BLaER1 (cell line): Measurements from ENCODE around the gene NT5DC2.

Experiments used
- H3K27ac ChIP-seq: shearing (Covaris generic); formaldehyde crosslinking; 2 replicates; pipeline ENCODE4 v1.8.1; 2022
- H3K27me3 ChIP-seq: shearing (Covaris generic); formaldehyde crosslinking; 2 replicates; pipeline ENCODE4 v1.8.1; 2022
- H3K36me3 ChIP-seq: shearing (Covaris generic); formaldehyde crosslinking; 2 replicates; pipeline ENCODE4 v1.8.1; 2022
- H3K4me1 ChIP-seq: shearing (Covaris generic); formaldehyde crosslinking; 2 replicates; pipeline ENCODE4 v1.8.1; 2022
- H3K4me2 ChIP-seq: shearing (Covaris generic); formaldehyde crosslinking; 2 replicates; pipeline ENCODE4 v1.8.1; 2022
- H3K4me3 ChIP-seq: shearing (Covaris generic); formaldehyde crosslinking; 2 replicates; pipeline ENCODE4 v1.8.1; 2022
- H3K9ac ChIP-seq: shearing (Covaris generic); formaldehyde crosslinking; 2 replicates; pipeline ENCODE4 v1.8.1; 2022
- H3K9me3 ChIP-seq: shearing (Covaris generic); formaldehyde crosslinking; 2 replicates; pipeline ENCODE4 v1.8.1; 2022
- H4K20me1 ChIP-seq: shearing (Covaris generic); formaldehyde crosslinking; 2 replicates; pipeline ENCODE4 v1.8.1; 2022
- Cebpa-rat ChIP-seq: shearing (Covaris generic); IDR thresholded peaks from 2 replicates; pipeline ENCODE4 v1.8.1; 2022

The NT5DC2 gene

GRCh38 chr3:52520716-52521487, 12.8 kb downstream of the NT5DC2 start:
- Histone ChIP-seq H4K20me1 (peaks cover 14% of the 10 kb centered on the region; the same call in 1 of the 2 replicates), H3K9me3 (no peaks in the 10 kb centered on the region), H3K27ac (no peak overlapping the region), H3K4me3 (no peak overlapping the region), H3K9ac (no peak overlapping the region), H3K4me1 (no peaks in the 10 kb centered on the region), H3K36me3 (peaks cover 41% of the 10 kb centered on the region), H3K4me2 (no peak overlapping the region), H3K27me3 (no peaks in the 10 kb centered on the region)
- no peak for TF ChIP-seq Cebpa-rat

- TF ChIP-seq Cebpa-rat: no peak
- H3K27me3 ChIP-seq: no peaks in the 10 kb centered on the region
- no peak overlapping the region for H3K4me2 ChIP-seq
- H3K9me3 ChIP-seq: no peaks in the 10 kb centered on the region
- no peak overlapping the region for H3K27ac ChIP-seq
- no peaks in the 10 kb centered on the region for H3K4me1 ChIP-seq
- H3K9ac ChIP-seq: no peak overlapping the region
- peaks cover 14% of the 10 kb centered on the region; the same call in 1 of the 2 replicates for H4K20me1 ChIP-seq
- peaks cover 34% of the 10 kb centered on the region for H3K36me3 ChIP-seq
- no peak overlapping the region for H3K4me3 ChIP-seq
Observed at GRCh38 chr3:52520141-52520667, 13.5 kb downstream of the NT5DC2 start.

- H3K4me1 ChIP-seq: no peaks in the 10 kb centered on the region
- H3K9me3 ChIP-seq: no peaks in the 10 kb centered on the region
- H3K27ac ChIP-seq: no peak overlapping the region
- H3K9ac ChIP-seq: no peak overlapping the region
- no peak overlapping the region for H3K4me2 ChIP-seq
- no peak for TF ChIP-seq Cebpa-rat
- H3K4me3 ChIP-seq: no peak overlapping the region
- H3K27me3 ChIP-seq: no peaks in the 10 kb centered on the region
- H3K36me3 ChIP-seq: peaks cover 29% of the 10 kb centered on the region
- peaks cover 12% of the 10 kb centered on the region; the same call in 1 of the 2 replicates for H4K20me1 ChIP-seq
Observed at GRCh38 chr3:52519445-52520140, 14.1 kb downstream of the NT5DC2 start.

GRCh38 chr3:52518723-52519444, 14.8 kb downstream of the NT5DC2 start:
- Histone ChIP-seq H3K27ac (no peak overlapping the region), H3K36me3 (peaks cover 22% of the 10 kb centered on the region), H4K20me1 (peaks cover 7% of the 10 kb centered on the region; the same call in 1 of the 2 replicates), H3K27me3 (no peaks in the 10 kb centered on the region), H3K9ac (no peak overlapping the region), H3K9me3 (no peaks in the 10 kb centered on the region), H3K4me1 (no peaks in the 10 kb centered on the region), H3K4me3 (no peak overlapping the region), H3K4me2 (no peak overlapping the region)
- no peak for TF ChIP-seq Cebpa-rat

GRCh38 chr3:52517796-52518722, 15.6 kb downstream of the NT5DC2 start:
- Histone ChIP-seq H3K4me3 (no peak overlapping the region), H3K4me2 (no peak overlapping the region), H3K27me3 (no peaks in the 10 kb centered on the region), H3K4me1 (no peaks in the 10 kb centered on the region), H3K27ac (no peak overlapping the region), H3K36me3 (peaks cover 14% of the 10 kb centered on the region), H4K20me1 (no peaks in the 10 kb centered on the region), H3K9me3 (no peaks in the 10 kb centered on the region), H3K9ac (no peak overlapping the region)
- no peak for TF ChIP-seq Cebpa-rat

- TF ChIP-seq Cebpa-rat: no peak
- no peak overlapping the region for H3K27ac ChIP-seq
- no peak overlapping the region for H3K4me2 ChIP-seq
- no peaks in the 10 kb centered on the region for H3K27me3 ChIP-seq
- no peaks in the 10 kb centered on the region for H3K9me3 ChIP-seq
- no peak overlapping the region for H3K4me3 ChIP-seq
- H3K9ac ChIP-seq: no peak overlapping the region
- no peaks in the 10 kb centered on the region; the same call in 1 of the 2 replicates for H3K36me3 ChIP-seq
- H4K20me1 ChIP-seq: no peaks in the 10 kb centered on the region
- no peaks in the 10 kb centered on the region for H3K4me1 ChIP-seq
Observed at GRCh38 chr3:52516509-52517195, 17.0 kb downstream of the NT5DC2 start.

- Histone ChIP-seq H3K4me3 (no peak overlapping the region), H3K4me2 (no peak overlapping the region), H3K36me3 (no peaks in the 10 kb centered on the region), H3K9ac (no peak overlapping the region), H4K20me1 (no peaks in the 10 kb centered on the region), H3K27me3 (no peaks in the 10 kb centered on the region), H3K27ac (no peak overlapping the region), H3K9me3 (no peaks in the 10 kb centered on the region), H3K4me1 (no peaks in the 10 kb centered on the region)
- no peak for TF ChIP-seq Cebpa-rat
Observed at GRCh38 chr3:52515192-52515591, 18.5 kb downstream of the NT5DC2 start.

- no peak overlapping the region for H3K9ac ChIP-seq
- no peaks in the 10 kb centered on the region for H3K4me1 ChIP-seq
- H4K20me1 ChIP-seq: no peaks in the 10 kb centered on the region
- no peak overlapping the region for H3K27ac ChIP-seq
- TF ChIP-seq Cebpa-rat: no peak
- H3K4me2 ChIP-seq: no peak overlapping the region
- H3K4me3 ChIP-seq: no peak overlapping the region
- no peaks in the 10 kb centered on the region for H3K9me3 ChIP-seq
- no peaks in the 10 kb centered on the region for H3K36me3 ChIP-seq
- H3K27me3 ChIP-seq: no peaks in the 10 kb centered on the region
Observed at GRCh38 chr3:52514576-52514975, 19.1 kb downstream of the NT5DC2 start.

GRCh38 chr3:52513281-52513680, 20.4 kb downstream of the NT5DC2 start:
- Histone ChIP-seq H3K36me3 (no peaks in the 10 kb centered on the region), H3K27ac (no peak overlapping the region), H3K27me3 (no peaks in the 10 kb centered on the region), H4K20me1 (no peaks in the 10 kb centered on the region), H3K4me3 (no peak overlapping the region), H3K4me1 (no peaks in the 10 kb centered on the region), H3K9me3 (no peaks in the 10 kb centered on the region), H3K9ac (no peak overlapping the region), H3K4me2 (no peak overlapping the region)
- TF ChIP-seq Cebpa-rat: no peak
